ENCODE results near the gene CDH16. TPM values are rescaled to one million over a fixed set of nuclear protein-coding genes. Genes with fewer than 3 reads are reported as not detected.

CDH16 gene
- total and polyA plus RNA-seq, 2 donors (not counting 1 experiment from before 2014, with no cell fraction given): not detected

DNA sequence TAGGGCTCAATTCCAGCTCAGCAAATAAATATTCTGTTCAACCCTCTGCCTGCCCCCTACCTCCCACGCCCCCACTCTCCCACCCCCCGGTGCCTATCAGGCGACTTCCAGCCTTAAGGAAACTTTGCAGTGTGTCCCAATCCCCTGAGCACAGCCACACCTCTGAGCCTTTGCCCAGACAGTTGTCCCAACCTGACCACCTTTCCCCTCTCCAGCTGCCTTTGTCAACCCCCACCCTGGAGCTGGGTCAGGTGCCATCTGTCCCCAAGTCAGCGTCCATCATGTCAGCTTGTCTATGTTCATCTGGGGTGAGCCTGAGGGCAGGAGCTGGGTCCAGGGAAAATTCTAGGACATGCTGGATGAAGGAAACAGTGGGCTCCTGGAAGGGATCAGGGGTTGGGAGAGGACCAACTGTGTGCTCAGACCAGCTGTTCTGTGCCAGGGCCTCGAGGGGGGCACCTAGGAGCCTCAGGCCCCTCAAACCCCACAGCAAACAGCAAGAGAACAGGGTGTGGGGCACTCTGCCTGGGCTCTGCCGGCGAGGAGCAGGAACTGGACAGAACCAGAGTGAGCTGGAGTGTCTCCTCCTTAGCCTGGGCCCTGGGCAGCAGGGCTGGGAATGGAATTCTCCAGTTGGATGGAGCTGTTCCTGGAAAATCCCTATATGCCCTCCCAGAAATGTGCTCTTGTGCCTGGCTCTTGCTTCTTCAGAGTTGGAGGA lies 17.8 kb downstream of the CDH16 start:
- DNase-seq (ENCODE audit: low read depth in 2 of 2): no peak
- H4K20me1 ChIP-seq (ENCODE audit: control insufficient read depth, extremely low read depth, insufficient read depth, low read length): no peaks in the 10 kb centered on the region
- H3K4me3 ChIP-seq (replicated peaks in 1 of 4; ENCODE audit: control extremely low read depth in 1 of 4, insufficient read depth in 1 of 4, low read depth in 3 of 4, low read length in 4 of 4): no peak overlapping the region
- H2AFZ ChIP-seq (ENCODE audit: low read length): no peak overlapping the region
- H3K4me2 ChIP-seq (ENCODE audit: extremely low read depth, insufficient read depth, low read length): no peak overlapping the region
- TF ChIP-seq, protein P1, sequence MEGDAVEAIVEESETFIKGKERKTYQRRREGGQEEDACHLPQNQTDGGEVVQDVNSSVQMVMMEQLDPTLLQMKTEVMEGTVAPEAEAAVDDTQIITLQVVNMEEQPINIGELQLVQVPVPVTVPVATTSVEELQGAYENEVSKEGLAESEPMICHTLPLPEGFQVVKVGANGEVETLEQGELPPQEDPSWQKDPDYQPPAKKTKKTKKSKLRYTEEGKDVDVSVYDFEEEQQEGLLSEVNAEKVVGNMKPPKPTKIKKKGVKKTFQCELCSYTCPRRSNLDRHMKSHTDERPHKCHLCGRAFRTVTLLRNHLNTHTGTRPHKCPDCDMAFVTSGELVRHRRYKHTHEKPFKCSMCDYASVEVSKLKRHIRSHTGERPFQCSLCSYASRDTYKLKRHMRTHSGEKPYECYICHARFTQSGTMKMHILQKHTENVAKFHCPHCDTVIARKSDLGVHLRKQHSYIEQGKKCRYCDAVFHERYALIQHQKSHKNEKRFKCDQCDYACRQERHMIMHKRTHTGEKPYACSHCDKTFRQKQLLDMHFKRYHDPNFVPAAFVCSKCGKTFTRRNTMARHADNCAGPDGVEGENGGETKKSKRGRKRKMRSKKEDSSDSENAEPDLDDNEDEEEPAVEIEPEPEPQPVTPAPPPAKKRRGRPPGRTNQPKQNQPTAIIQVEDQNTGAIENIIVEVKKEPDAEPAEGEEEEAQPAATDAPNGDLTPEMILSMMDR (conservative IDR thresholded peaks at IDR 0.05 in 1 of 2, IDR thresholded peaks at IDR 0.05 in 1 of 2; ENCODE audit: low read depth in 1 of 2, low read length in 2 of 2): no peak
- no peak for TF ChIP-seq EZH2 (IDR thresholded peaks at IDR 0.05; ENCODE audit: low read length, missing control alignments)
- H3K79me2 ChIP-seq (ENCODE audit: control insufficient read depth, insufficient read depth, low read length): no peaks in the 10 kb centered on the region
- no peaks in the 10 kb centered on the region for H3K9me3 ChIP-seq (ENCODE audit: control insufficient read depth, insufficient read depth, low read depth, low read length)
- H3K4me1 ChIP-seq (ENCODE audit: control insufficient read depth, extremely low read depth, insufficient read depth, low read length): peaks cover 46% of the 10 kb centered on the region
- H3K9ac ChIP-seq (ENCODE audit: insufficient read depth, low read length): no peak overlapping the region
- no peak overlapping the region for H3K27ac ChIP-seq (ENCODE audit: insufficient read depth, low read length)
- H3K27me3 ChIP-seq (ENCODE audit: control insufficient read depth, insufficient read depth, low read length): no peaks in the 10 kb centered on the region
- H3K36me3 ChIP-seq (ENCODE audit: control insufficient read depth, insufficient read depth, low read length): no peaks in the 10 kb centered on the region

DNA sequence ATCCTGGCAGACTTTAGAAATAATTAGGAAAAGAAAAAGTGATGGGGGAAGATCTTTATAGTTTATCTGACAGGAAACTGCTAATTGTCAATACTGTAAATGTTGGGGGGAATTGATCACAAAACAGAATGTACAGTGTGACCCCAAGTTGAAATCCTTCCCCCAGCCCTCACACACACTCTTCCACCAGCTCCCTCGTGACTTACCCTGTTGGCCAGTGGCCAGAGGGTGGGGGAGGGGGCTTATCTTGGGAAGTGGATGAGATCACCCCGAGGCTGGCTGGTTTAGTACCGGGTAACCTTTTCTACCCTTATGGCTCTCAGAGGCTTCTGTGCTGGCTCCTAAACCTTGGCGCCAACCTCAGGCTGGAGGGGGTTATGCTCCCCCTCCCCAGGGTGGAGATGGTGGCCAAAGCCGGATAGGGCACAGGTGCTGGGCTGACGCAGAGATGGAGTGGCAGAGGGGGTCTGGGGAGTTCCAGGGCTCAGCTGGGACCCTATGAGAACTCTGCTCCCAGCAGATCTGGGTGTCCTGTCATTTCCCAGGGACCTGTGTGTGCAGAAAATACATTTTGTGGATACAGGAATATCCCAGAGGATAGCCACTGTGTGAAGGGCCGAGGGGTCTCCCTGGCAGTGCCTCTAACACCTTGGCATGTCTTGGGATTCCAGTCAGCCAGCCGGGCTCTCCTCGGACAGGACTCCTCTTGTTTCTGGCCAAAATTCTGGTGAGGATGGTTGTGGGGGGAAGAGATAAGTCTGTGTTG lies 18.6 kb downstream of the CDH16 start:
- Histone ChIP-seq H4K20me1 (ENCODE audit: control insufficient read depth, extremely low read depth, insufficient read depth, low read length) (no peaks in the 10 kb centered on the region), H3K9me3 (ENCODE audit: control insufficient read depth, insufficient read depth, low read depth, low read length) (no peaks in the 10 kb centered on the region), H3K27ac (ENCODE audit: insufficient read depth, low read length) (peak overlapping the region; percentile 64), H3K79me2 (ENCODE audit: control insufficient read depth, insufficient read depth, low read length) (no peaks in the 10 kb centered on the region), H3K4me3 (replicated peaks in 1 of 4; ENCODE audit: control extremely low read depth in 1 of 4, insufficient read depth in 1 of 4, low read depth in 3 of 4, low read length in 4 of 4) (no peak overlapping the region), H3K9ac (ENCODE audit: insufficient read depth, low read length) (peak overlapping the region; percentile 16), H2AFZ (ENCODE audit: low read length) (peak overlapping the region; percentile 19), H3K27me3 (ENCODE audit: control insufficient read depth, insufficient read depth, low read length) (no peaks in the 10 kb centered on the region), H3K4me1 (ENCODE audit: control insufficient read depth, extremely low read depth, insufficient read depth, low read length) (peaks cover 40% of the 10 kb centered on the region), H3K4me2 (ENCODE audit: extremely low read depth, insufficient read depth, low read length) (peak overlapping the region; percentile 68), H3K36me3 (ENCODE audit: control insufficient read depth, insufficient read depth, low read length) (no peaks in the 10 kb centered on the region)
- TF ChIP-seq EZH2 (IDR thresholded peaks at IDR 0.05; ENCODE audit: low read length, missing control alignments): no peak
- TF ChIP-seq, protein P1 (conservative IDR thresholded peaks at IDR 0.05 in 1 of 2, IDR thresholded peaks at IDR 0.05 in 1 of 2; ENCODE audit: low read depth in 1 of 2, low read length in 2 of 2): no peak
- DNase-seq (ENCODE audit: low read depth in 2 of 2): peak; percentile 63 to 87

DNA sequence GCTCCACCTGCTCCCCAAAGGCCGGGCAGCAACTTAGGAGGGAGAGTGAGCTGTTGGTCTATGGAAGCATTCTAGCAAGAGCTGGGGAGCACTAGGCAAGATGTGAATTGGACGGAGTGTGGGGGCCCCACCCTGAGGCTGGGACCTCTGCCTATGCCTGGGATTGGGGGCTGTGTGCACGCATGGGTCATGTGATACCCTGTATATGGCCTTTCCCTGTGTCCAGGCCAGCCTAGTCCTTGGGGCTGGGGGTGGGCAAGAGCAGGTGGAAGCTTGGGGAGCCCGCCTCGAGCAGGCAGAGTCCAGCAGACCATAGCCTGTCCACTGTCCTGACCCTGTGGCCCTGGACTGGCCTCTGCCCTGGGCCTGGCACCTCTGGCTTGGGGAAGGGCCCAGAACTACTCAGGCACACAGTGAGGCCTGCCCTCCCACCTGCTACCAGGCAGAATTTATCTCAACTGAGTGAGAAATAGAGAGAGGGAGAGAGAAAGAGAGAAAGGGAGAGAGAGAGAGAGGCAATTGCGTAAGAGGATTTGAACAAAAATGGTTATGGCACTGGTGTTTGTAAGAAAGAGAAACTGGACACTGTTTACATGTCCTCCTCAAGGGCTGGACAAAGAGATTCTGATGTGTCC lies 19.3 kb downstream of the CDH16 start:
- H3K27me3 ChIP-seq (ENCODE audit: control insufficient read depth, insufficient read depth, low read length): no peaks in the 10 kb centered on the region
- H4K20me1 ChIP-seq (ENCODE audit: control insufficient read depth, extremely low read depth, insufficient read depth, low read length): no peaks in the 10 kb centered on the region
- no peaks in the 10 kb centered on the region for H3K9me3 ChIP-seq (ENCODE audit: control insufficient read depth, insufficient read depth, low read depth, low read length)
- H3K27ac ChIP-seq (ENCODE audit: insufficient read depth, low read length): peak overlapping the region; percentile 64
- H3K79me2 ChIP-seq (ENCODE audit: control insufficient read depth, insufficient read depth, low read length): no peaks in the 10 kb centered on the region
- peak overlapping the region; percentile 68 for H3K4me2 ChIP-seq (ENCODE audit: extremely low read depth, insufficient read depth, low read length)
- TF ChIP-seq, protein P1 (conservative IDR thresholded peaks at IDR 0.05 in 1 of 2, IDR thresholded peaks at IDR 0.05 in 1 of 2; ENCODE audit: low read depth in 1 of 2, low read length in 2 of 2): no peak
- no peak for TF ChIP-seq EZH2 (IDR thresholded peaks at IDR 0.05; ENCODE audit: low read length, missing control alignments)
- H3K9ac ChIP-seq (ENCODE audit: insufficient read depth, low read length): peak overlapping the region; percentile 16
- peak overlapping the region; percentile 19 for H2AFZ ChIP-seq (ENCODE audit: low read length)
- H3K4me3 ChIP-seq (replicated peaks in 1 of 4; ENCODE audit: control extremely low read depth in 1 of 4, insufficient read depth in 1 of 4, low read depth in 3 of 4, low read length in 4 of 4): no peak overlapping the region
- peaks cover 33% of the 10 kb centered on the region for H3K4me1 ChIP-seq (ENCODE audit: control insufficient read depth, extremely low read depth, insufficient read depth, low read length)
- no peaks in the 10 kb centered on the region for H3K36me3 ChIP-seq (ENCODE audit: control insufficient read depth, insufficient read depth, low read length)
- peak; percentile 23 to 89 for DNase-seq (ENCODE audit: low read depth in 2 of 2)

Measured in fibroblast of lung (primary cell).